Coronary artery (tissue), 2 donors: ENCODE results near the gene AGBL4.
"Not testable (repeated sequence)": the region's sequence is repeated elsewhere in the genome, so short reads cannot be mapped to it uniquely, and the experiment has no call there.

Experiments
- DNase-seq: peaks from one replicate; pipeline ENCODE4 v3.0.0-alpha.2; 2017; ENCODE audit warnings: low spot score
- H3K27ac ChIP-seq, 2 donors: fragments of 200-600 bp; sonication (generic); one replicate each; pipeline ENCODE4 v1.5.1; 2016 to 2019
- H3K4me3 ChIP-seq: fragments of 200-600 bp; sonication (generic); 2 replicates; pipeline ENCODE4 v1.5.1; 2016; ENCODE audit warnings: mild to moderate bottlenecking, moderate library complexity
- CTCF ChIP-seq: fragments of 200-600 bp; sonication (generic); IDR thresholded peaks from one replicate; pipeline ENCODE4 v1.5.1; 2019; ENCODE audit warnings: antibody characterized with exemption

Gene AGBL4

GRCh38 chr1:49045371-49045770 lies 978.4 kb downstream of the AGBL4 start:
- Histone ChIP-seq H3K4me3 (no peak overlapping the region), H3K27ac (no peak overlapping the region)
- TF ChIP-seq CTCF: no peak
- DNase-seq: no peak

GRCh38 chr1:49036700-49037099 lies 987.1 kb downstream of the AGBL4 start:
- DNase-seq: no peak
- H3K4me3 ChIP-seq: no peak overlapping the region
- H3K27ac ChIP-seq: no peak overlapping the region
- no peak for TF ChIP-seq CTCF

GRCh38 chr1:49028396-49028795 lies 995.4 kb downstream of the AGBL4 start:
- H3K4me3 ChIP-seq: no peak overlapping the region
- no peak for TF ChIP-seq CTCF
- DNase-seq: no peak
- no peak overlapping the region for H3K27ac ChIP-seq

- Histone ChIP-seq H3K4me3 (no peak overlapping the region), H3K27ac (no peak overlapping the region)
- DNase-seq: no peak
- TF ChIP-seq CTCF: no peak
These were observed 997.4 kb downstream of the AGBL4 start for GRCh38 chr1:49026230-49026811.

- no peak for DNase-seq
These were observed 1007.5 kb downstream of the AGBL4 start for GRCh38 chr1:49016030-49016977.

GRCh38 chr1:49013079-49013478 lies 1010.7 kb downstream of the AGBL4 start:
- H3K4me3 ChIP-seq: no peak overlapping the region
- H3K27ac ChIP-seq: no peak overlapping the region
- no peak for DNase-seq
- no peak for TF ChIP-seq CTCF

More at GRCh38 chr1:49016030-49016977, 1007.5 kb downstream of the AGBL4 start:
- no peak for TF ChIP-seq CTCF
- Histone ChIP-seq H3K4me3 (no peak overlapping the region), H3K27ac (no peak overlapping the region)

GRCh38 chr1:49002981-49003380 lies 1020.8 kb downstream of the AGBL4 start:
- not testable (repeated sequence) for H3K4me3 ChIP-seq, H3K27ac ChIP-seq, DNase-seq
